ENCODE data around the gene FAM131C.

Gene FAM131C

DNA sequence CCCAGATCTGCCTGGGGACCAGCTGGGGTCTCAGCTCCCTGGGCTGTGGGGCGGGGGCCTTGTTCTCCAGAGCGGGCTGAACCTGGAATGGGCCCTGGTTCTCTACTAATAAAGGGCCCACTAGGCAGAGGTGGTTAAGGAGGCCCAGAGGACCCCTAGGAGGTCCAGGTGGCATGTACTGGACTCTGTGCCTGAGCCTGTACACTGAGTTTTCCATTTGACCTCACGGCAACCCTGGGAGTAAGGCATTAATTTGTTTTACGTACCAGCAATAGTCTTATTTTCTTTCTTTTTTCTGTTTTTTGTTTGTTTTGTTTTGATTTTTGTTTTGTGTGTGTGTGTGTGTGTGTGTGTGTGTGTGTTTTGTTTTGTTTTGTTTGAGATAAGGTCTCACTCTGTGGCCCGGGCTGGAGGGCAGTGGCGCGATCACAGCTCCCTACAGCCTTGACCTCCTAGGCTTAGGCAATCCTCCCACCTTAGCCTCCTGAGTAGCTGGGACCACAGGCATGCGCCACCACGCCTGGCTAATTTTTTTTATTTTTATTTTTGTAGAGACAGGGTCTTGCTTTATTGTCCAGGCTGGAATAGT, 19.6 kb upstream of the FAM131C start:
- DNase-seq (ENCODE audit: low read depth) = no peak
- no peak for TF ChIP-seq CTCF (conservative IDR thresholded peaks at IDR 0.05; ENCODE audit: low read depth, low read length)
- H3K4me3 ChIP-seq (ENCODE audit: low read length) = no peak overlapping the region

- no peak for DNase-seq (ENCODE audit: low read depth)
Observed at GRCh38 chr1:16092097-16092922, 18.9 kb upstream of the FAM131C start.

GRCh38 chr1:16091296-16091695, 17.8 kb upstream of the FAM131C start:
- DNase-seq (ENCODE audit: low read depth) = no peak
- H3K4me3 ChIP-seq (ENCODE audit: low read length) = no peak overlapping the region
- no peak for TF ChIP-seq CTCF (conservative IDR thresholded peaks at IDR 0.05; ENCODE audit: low read depth, low read length)

More at GRCh38 chr1:16092097-16092922, 18.9 kb upstream of the FAM131C start:
- no peak for TF ChIP-seq CTCF (conservative IDR thresholded peaks at IDR 0.05; ENCODE audit: low read depth, low read length)
- H3K4me3 ChIP-seq (ENCODE audit: low read length) = no peak overlapping the region

- DNase-seq (ENCODE audit: low read depth) = no peak
- no peak overlapping the region for H3K4me3 ChIP-seq (ENCODE audit: low read length)
- no peak for TF ChIP-seq CTCF (conservative IDR thresholded peaks at IDR 0.05; ENCODE audit: low read depth, low read length)
Observed at GRCh38 chr1:16090076-16090826, 16.8 kb upstream of the FAM131C start.

DNA sequence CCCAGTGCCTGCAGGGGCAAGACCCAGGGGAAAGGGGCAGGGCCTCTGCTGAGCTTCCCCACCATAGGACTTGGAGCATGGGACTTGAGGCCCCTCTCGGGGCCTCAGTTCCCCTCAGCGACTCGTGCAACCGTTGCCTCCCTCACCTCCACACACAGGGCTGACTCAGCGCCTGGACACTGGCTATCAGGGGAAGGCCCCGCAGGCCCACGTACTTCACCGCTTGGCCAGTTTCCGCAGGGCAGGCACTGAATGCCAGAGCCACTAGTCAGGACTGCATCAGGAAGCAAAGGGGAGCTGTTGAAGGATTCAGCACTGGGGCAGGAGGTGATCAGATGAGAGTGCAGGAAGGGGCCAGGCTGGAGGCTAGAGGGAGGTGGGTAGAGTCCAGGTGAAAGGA, 15.5 kb upstream of the FAM131C start:
- no peak overlapping the region for H3K4me3 ChIP-seq (ENCODE audit: low read length)
- DNase-seq (ENCODE audit: low read depth) = no peak
- TF ChIP-seq CTCF (conservative IDR thresholded peaks at IDR 0.05; ENCODE audit: low read depth, low read length) = no peak

DNA sequence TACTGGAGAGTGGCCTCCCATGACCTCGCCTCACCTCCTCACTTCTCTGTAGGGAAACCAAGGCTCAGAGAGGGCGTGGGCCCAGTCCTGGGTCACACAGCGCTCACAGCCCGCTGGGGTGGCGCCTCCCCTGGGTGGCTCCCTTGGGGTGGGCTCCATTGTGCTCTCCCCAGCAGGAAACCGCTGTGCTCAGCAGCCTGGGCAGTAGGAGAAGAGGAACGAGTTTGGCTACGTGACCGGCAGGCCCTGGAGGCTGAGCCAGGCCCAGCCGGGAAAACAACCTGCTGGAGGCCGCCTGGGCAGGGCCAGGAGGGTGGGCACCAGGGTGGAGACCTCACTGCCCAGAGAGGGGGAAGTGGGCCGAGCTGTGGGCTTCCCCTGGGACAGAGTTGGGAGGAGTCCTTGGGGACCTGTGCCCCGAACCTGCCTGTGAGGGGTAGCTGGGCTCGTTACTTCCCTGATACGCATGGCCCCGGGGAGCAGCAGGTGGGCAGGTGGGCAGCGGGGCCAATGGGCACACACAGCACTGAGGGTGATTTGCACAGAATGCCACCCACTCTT, 15.0 kb upstream of the FAM131C start:
- DNase-seq (ENCODE audit: low read depth) = no peak
- no peak overlapping the region for H3K4me3 ChIP-seq (ENCODE audit: low read length)
- TF ChIP-seq CTCF (conservative IDR thresholded peaks at IDR 0.05; ENCODE audit: low read depth, low read length) = no peak

All from retinal pigment epithelial cell (primary cell).